GM12878 (cell line): ENCODE measurements around the gene NKD1. TPM values are rescaled to one million over a fixed set of nuclear protein-coding genes. Genes with fewer than 3 reads are reported as not detected.

Source experiments
- ATAC-seq: fragments of 200-7000 bp; cut with Tn5 transposase; 3 replicates; pipeline ENCODE4 v1.9.1; 2020; ENCODE audit warnings: mild to moderate bottlenecking, moderate library complexity
- BruUV-seq: library from RNA; stranded (reverse); fragments of 400-500 nt; replicated peaks from 2 replicates; lab custom pipeline; 2021; lab: Mats Ljungman, UMichigan
- CTCF ChIA-PET: fragments of 300-600 bp; sonication (Branson Sonifier 250); formaldehyde crosslinking; extraction: SDS; loops from one replicate; lab custom pipeline; 2021; ENCODE audit warnings: inconsistent platforms; lab: Yijun Ruan, JAX
- POLR2A ChIA-PET: fragments of 350-600 bp; formaldehyde crosslinking; extraction: SDS; loops from one replicate; lab custom pipeline; 2021; ENCODE audit warnings: inconsistent platforms; lab: Charles Lee
- RAD21 ChIA-PET: fragments of 300-600 bp; sonication (Branson Sonifier 250); formaldehyde crosslinking; loops from one replicate; lab custom pipeline; 2023; ENCODE audit warnings: antibody characterized with exemption; ENCODE audit not compliant: unreplicated experiment; lab: Charles Lee
- SMC1A ChIA-PET: fragments of 300-600 bp; sonication (Branson Sonifier 250); formaldehyde crosslinking; loops from one replicate; lab custom pipeline; 2023; ENCODE audit not compliant: unreplicated experiment, uncharacterized antibody; lab: Charles Lee
- DNase-seq: peaks from one replicate; pipeline ENCODE4 v3.0.0-alpha.2; 2011; ENCODE audit warnings: low read depth, low spot score
- FAIRE-seq: peaks from 3 replicates; lab custom pipeline; 2011; peaks lifted over from hg19 to GRCh38; lab: Jason Lieb, UNC
- H2AFZ ChIP-seq: 2 replicates; pipeline ENCODE4 v1.6.0; 2011; ENCODE audit warnings: low read depth, low read length, control low read depth; ENCODE audit not compliant: control insufficient read depth
- H3K27ac ChIP-seq: 2 replicates; pipeline ENCODE4 v1.5.1; 2011; ENCODE audit warnings: control low read depth; ENCODE audit not compliant: control insufficient read depth, insufficient read depth
- H3K27me3 ChIP-seq, 2 experiments: replicated peaks in 1 of 2; 2 replicates each; pipeline versions ENCODE4 v1.6.0 to v1.6.1; 2011; ENCODE audit warnings: low read length in 1 of 2; ENCODE audit not compliant: control insufficient read depth in 2 of 2, insufficient read depth in 2 of 2
- H3K36me3 ChIP-seq, 2 experiments: 2 replicates each; pipeline ENCODE4 v1.5.1; 2011; ENCODE audit warnings: low read length in 1 of 2; ENCODE audit not compliant: control insufficient read depth in 2 of 2, insufficient read depth in 2 of 2
- H3K4me1 ChIP-seq: 2 replicates; pipeline ENCODE4 v1.6.1; 2011; ENCODE audit warnings: mild to moderate bottlenecking, low read length, moderate library complexity, mixed read lengths; ENCODE audit not compliant: control insufficient read depth, insufficient read depth
- H3K4me2 ChIP-seq: 2 replicates; pipeline ENCODE4 v1.6.0; 2011; ENCODE audit warnings: control low read depth; ENCODE audit not compliant: control insufficient read depth, insufficient read depth
- H3K4me3 ChIP-seq: fragments of 200-600 bp; sonication (generic); 2 replicates; pipeline ENCODE4 v1.5.1; 2016
- H3K79me2 ChIP-seq: 2 replicates; pipeline ENCODE4 v1.6.0; 2011; ENCODE audit warnings: low read length; ENCODE audit not compliant: control insufficient read depth, insufficient read depth
- H3K9ac ChIP-seq: 2 replicates; pipeline ENCODE4 v1.8.0; 2011; ENCODE audit warnings: low read length, control low read depth, mixed read lengths; ENCODE audit not compliant: control insufficient read depth, insufficient read depth
- H3K9me3 ChIP-seq: replicated peaks from 3 replicates; pipeline ENCODE4 v1.5.1; 2011; ENCODE audit warnings: mild to moderate bottlenecking, low read length; ENCODE audit not compliant: control insufficient read depth, insufficient read depth
- H4K20me1 ChIP-seq: 2 replicates; pipeline ENCODE4 v1.6.0; 2011; ENCODE audit not compliant: control insufficient read depth, insufficient read depth
- ATF3 ChIP-seq: IDR thresholded peaks from 2 replicates; pipeline ENCODE4 v1.6.1; 2011; ENCODE audit warnings: low read depth, mild to moderate bottlenecking, low read length, moderate library complexity, borderline replicate concordance; ENCODE audit errors: extremely low read depth
- CHD4 ChIP-seq: fragments of 200-600 bp; sonication (generic); IDR thresholded peaks from 2 replicates; pipeline ENCODE4 v1.6.1; 2016; ENCODE audit warnings: mild to moderate bottlenecking
- EGR1 ChIP-seq, 2 experiments: IDR thresholded peaks; 1 replicate in 1 of 2; 2 replicates in 1 of 2; pipeline ENCODE4 v1.6.1; 2011 to 2012; ENCODE audit warnings: low read depth in 2 of 2, low read length in 2 of 2, borderline replicate concordance in 1 of 2, mild to moderate bottlenecking in 1 of 2, moderate library complexity in 1 of 2
- JUNB ChIP-seq: IDR thresholded peaks from 2 replicates; pipeline ENCODE4 v1.6.1; 2016; ENCODE audit warnings: antibody characterized with exemption, mild to moderate bottlenecking
- MEF2A ChIP-seq: IDR thresholded peaks from 2 replicates; pipeline ENCODE4 v1.6.1; 2011; ENCODE audit warnings: low read depth, mild to moderate bottlenecking, low read length, moderate library complexity; ENCODE audit not compliant: insufficient read depth
- MYC ChIP-seq: IDR thresholded peaks from 2 replicates; pipeline ENCODE4 v1.6.1; 2011; ENCODE audit warnings: mild to moderate bottlenecking, low read length, moderate library complexity, inconsistent platforms; ENCODE audit not compliant: insufficient read depth, insufficient replicate concordance, insufficient read length, severe bottlenecking
- NBN ChIP-seq: fragments of 450-650 bp; IDR thresholded peaks from 2 replicates; pipeline ENCODE4 v1.6.1; 2016
- SMC3 ChIP-seq: IDR thresholded peaks from 2 replicates; pipeline ENCODE4 v1.6.1; 2011; ENCODE audit warnings: low read length, improper control_type of control experiment, borderline replicate concordance
- SP1 ChIP-seq: IDR thresholded peaks from one replicate; pipeline ENCODE4 v1.6.1; 2011; ENCODE audit warnings: low read depth, low read length
- WGBS: methylation state at CpG from one replicate; pipeline ENCODE4 v1.1.6; 2016; ENCODE audit warnings: low lambda C conversion rate; ENCODE audit not compliant: insufficient replicate concordance, insufficient coverage; ENCODE audit errors: missing lambda C conversion rate; 5-methylcytosine and 5-hydroxymethylcytosine counted together
- in situ Hi-C: fragments of 300-500 bp; cut with MboI; formaldehyde crosslinking; loops from 9 replicates; pipeline ENCODE4 v1.14.3; 2018; ENCODE audit warnings: mixed read lengths
- intact Hi-C: fragments of 100-400 bp; cut with micrococcal nuclease; formaldehyde crosslinking; loops from one replicate; pipeline ENCODE4 v1.14.2; 2022; ENCODE audit not compliant: unreplicated experiment
- polyA plus RNA-seq, 11 experiments: library from polyadenylated mRNA; depleted of rRNA in 4 of 11; unstranded in 6 of 11; stranded (reverse) in 5 of 11; fragments of >200 nt; fragmentation: Nextera tagmentation in 4 of 11; fragmentation: Illumina TruSeq in 1 of 11; extraction: Ambion mirVana in 4 of 11; extraction: Trizol in 1 of 11; gene quantifications; 1 replicate in 1 of 11; 2 replicates in 10 of 11; pipeline versions ENCODE4 v1.2.1 to v1.2.3, GENCODE V29; 2011 to 2016; ENCODE audit warnings: inconsistent platforms in 2 of 11, missing spikeins in 2 of 11, low read depth in 1 of 11
- total RNA-seq, 4 experiments: library from RNA; depleted of rRNA in 3 of 4; stranded (reverse); fragments of >200 nt in 3 of 4; fragmentation: Illumina TruSeq in 1 of 4; extraction: Trizol in 1 of 4; gene quantifications; 2 replicates each; pipeline versions ENCODE4 v1.2.1 to v1.2.3, GENCODE V29; 2013 to 2021
- TF ChIP-seq, protein P1 (sequence below): fragments of 450-650 bp; IDR thresholded peaks from 2 replicates; pipeline ENCODE4 v1.6.1; 2017; ENCODE audit warnings: borderline replicate concordance

NKD1 gene
- total and polyA plus RNA-seq, 10 of the 15 experiments (the other 5 are each of a cell fraction or from before 2014, with no cell fraction given): under 0.01 to 0.49 (median 0.04) TPM; not detected in 2

DNA sequence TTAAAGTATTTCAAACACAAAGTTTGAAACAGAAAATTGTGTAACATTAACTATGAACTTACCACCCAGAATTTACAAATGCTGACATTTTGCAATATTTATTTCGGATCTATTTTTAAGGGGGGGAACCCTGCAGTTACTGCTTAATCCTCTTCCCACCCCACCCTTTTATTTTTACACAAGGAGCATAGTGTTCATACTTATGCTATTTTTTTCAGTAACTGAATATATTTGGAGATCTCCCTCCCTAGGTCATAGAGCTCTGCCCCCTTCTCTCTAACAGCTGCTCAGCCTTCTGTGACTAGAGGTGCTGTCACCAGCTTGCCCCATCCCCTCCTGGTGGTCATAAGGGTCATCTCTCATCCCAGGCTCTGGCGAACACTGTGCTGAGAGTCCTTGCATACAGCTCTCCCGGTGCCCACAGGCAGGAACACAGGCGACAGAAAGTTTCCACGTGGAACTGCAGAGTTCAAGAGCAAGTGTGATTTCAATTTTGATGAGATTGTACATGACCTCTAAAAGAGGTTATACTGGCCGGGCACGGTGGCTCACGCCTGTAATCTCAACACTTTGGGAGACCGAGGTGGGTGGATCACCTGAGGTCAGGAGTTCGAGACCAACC lies 88.7 kb downstream of the NKD1 start:
- intact Hi-C loops (no loop called here), in situ Hi-C loops (no loop called here)
- ChIA-PET RAD21 (interaction anchor here (0.6 kb wide), 1 partner anchor 172 kb away, joined by 3 read pairs; no protein-coding TSS in a partner anchor), SMC1A (interaction anchor here (1.0 to 1.4 kb wide), 2 partner anchors 9 to 29 kb away, joined by 3 to 4 read pairs; no protein-coding TSS in a partner anchor), POLR2A (no interaction called here), CTCF (interaction anchor here (1.4 to 2.2 kb wide), 2 partner anchors 28 to 169 kb away, joined by 4 to 8 read pairs; no protein-coding TSS in a partner anchor)
- H3K79me2 ChIP-seq: no peaks in the 10 kb centered on the region
- H4K20me1 ChIP-seq: no peaks in the 10 kb centered on the region
- no peak for FAIRE-seq
- H3K9me3 ChIP-seq: no peaks in the 10 kb centered on the region
- H3K27me3 ChIP-seq: no peaks in the 10 kb centered on the region; a peak in 3 of 4 replicates
- WGBS: 82% methylated on average over 10 of the region's 10 CpGs
- ATAC-seq: no peak
- H3K4me3 ChIP-seq: no peak overlapping the region
- no TSS peak for BruUV-seq
- H3K4me2 ChIP-seq: no peak overlapping the region
- no peak for DNase-seq
- H3K4me1 ChIP-seq: no peaks in the 10 kb centered on the region
- no peaks in the 10 kb centered on the region for H3K36me3 ChIP-seq
- no peak overlapping the region for H3K9ac ChIP-seq
- TF ChIP-seq EGR1 (IDR thresholded peaks at IDR 0.05; ENCODE audit: borderline replicate concordance in 1 of 2, low read depth in 2 of 2, low read length in 2 of 2): no peak
- no peak for TF ChIP-seq MEF2A
- no peak for TF ChIP-seq SP1
- TF ChIP-seq JUNB: no peak
- TF ChIP-seq CHD4: no peak
- TF ChIP-seq SMC3: no peak
- no peak for TF ChIP-seq NBN
- no peak for TF ChIP-seq ATF3
- no peak for TF ChIP-seq MYC
- TF ChIP-seq, protein P1, sequence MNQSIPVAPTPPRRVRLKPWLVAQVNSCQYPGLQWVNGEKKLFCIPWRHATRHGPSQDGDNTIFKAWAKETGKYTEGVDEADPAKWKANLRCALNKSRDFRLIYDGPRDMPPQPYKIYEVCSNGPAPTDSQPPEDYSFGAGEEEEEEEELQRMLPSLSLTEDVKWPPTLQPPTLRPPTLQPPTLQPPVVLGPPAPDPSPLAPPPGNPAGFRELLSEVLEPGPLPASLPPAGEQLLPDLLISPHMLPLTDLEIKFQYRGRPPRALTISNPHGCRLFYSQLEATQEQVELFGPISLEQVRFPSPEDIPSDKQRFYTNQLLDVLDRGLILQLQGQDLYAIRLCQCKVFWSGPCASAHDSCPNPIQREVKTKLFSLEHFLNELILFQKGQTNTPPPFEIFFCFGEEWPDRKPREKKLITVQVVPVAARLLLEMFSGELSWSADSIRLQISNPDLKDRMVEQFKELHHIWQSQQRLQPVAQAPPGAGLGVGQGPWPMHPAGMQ: no peak
- H2AFZ ChIP-seq: no peak overlapping the region
- no peak overlapping the region for H3K27ac ChIP-seq
